ENCODE results near the gene CDIPT.

- TF ChIP-seq CTCF (IDR thresholded peaks at IDR 0.05) (no peak), EZH2 (IDR thresholded peaks at IDR 0.05) (no peak), EZH2phosphoT487 (IDR thresholded peaks at IDR 0.05) (no peak)
These were observed 10.4 kb downstream of the CDIPT start for GRCh38 chr16:29852654-29853053.
